HG03565 (cell line): Measurements from ENCODE around the gene CLEC2A.
"Not testable (repeated sequence)": the region's sequence is repeated elsewhere in the genome, so short reads cannot be mapped to it uniquely, and the experiment has no call there.

ENCODE experiments used
- ATAC-seq: cut with Tn5 transposase; IDR thresholded peaks from one replicate; pipeline ENCODE4 v1.9.1; 2021; ENCODE audit warnings: mild to moderate bottlenecking, moderate library complexity; ENCODE audit not compliant: unreplicated experiment

Gene CLEC2A

GRCh38 chr12:9883175-9883574 is 49.0 kb downstream of the CLEC2A start:
- no peak for ATAC-seq

GRCh38 chr12:9881988-9882387 is 50.2 kb downstream of the CLEC2A start:
- no peak for ATAC-seq

GRCh38 chr12:9881246-9881645 is 50.9 kb downstream of the CLEC2A start, which contains the start of gene KLRF2:
Gene KLRF2 (plus strand): TSS chr12:9881489. CDS start chr12:9881596, 107 bp downstream.
- no peak for ATAC-seq

GRCh38 chr12:9880532-9881078 is 51.6 kb downstream of the CLEC2A start:
- no peak for ATAC-seq

- ATAC-seq, result not testable (repeated sequence)
These were observed 56.0 kb downstream of the CLEC2A start for GRCh38 chr12:9876120-9876519.

GRCh38 chr12:9872742-9873141 is 59.4 kb downstream of the CLEC2A start:
- no peak for ATAC-seq

GRCh38 chr12:9872162-9872561 is 60.0 kb downstream of the CLEC2A start:
- no peak for ATAC-seq

- ATAC-seq, result no peak
These were observed 61.8 kb downstream of the CLEC2A start for GRCh38 chr12:9870286-9870866.

- ATAC-seq, result no peak
These were observed 62.6 kb downstream of the CLEC2A start, which contains the start of gene CLEC2B for GRCh38 chr12:9869307-9870161. Gene CLEC2B (minus strand): TSS chr12:9869354.

GRCh38 chr12:9868951-9869306 is 63.2 kb downstream of the CLEC2A start:
- ATAC-seq, result no peak

- ATAC-seq, result no peak
These were observed 63.8 kb downstream of the CLEC2A start for GRCh38 chr12:9868311-9868801.

- no peak for ATAC-seq
These were observed 64.6 kb downstream of the CLEC2A start for GRCh38 chr12:9867531-9867930.

- ATAC-seq, result no peak
These were observed 65.3 kb downstream of the CLEC2A start for GRCh38 chr12:9866860-9867269.

- ATAC-seq, result no peak
These were observed 67.1 kb downstream of the CLEC2A start for GRCh38 chr12:9864913-9865675.
